Neural progenitor cell (in vitro differentiated cells): Measurements from ENCODE around the gene CALY.

Experiments
- EZH2phosphoT487 ChIP-seq: fragments of 200-600 bp; sonication (generic); IDR thresholded peaks from 2 replicates; pipeline ENCODE4 v1.6.1; 2017; ENCODE audit warnings: antibody characterized with exemption
- TF ChIP-seq, protein P1 (sequence below): fragments of 200-600 bp; sonication (generic); IDR thresholded peaks from 2 replicates; pipeline ENCODE4 v1.5.1; 2017; ENCODE audit warnings: antibody characterized with exemption, mild to moderate bottlenecking

- TF ChIP-seq, protein P1, sequence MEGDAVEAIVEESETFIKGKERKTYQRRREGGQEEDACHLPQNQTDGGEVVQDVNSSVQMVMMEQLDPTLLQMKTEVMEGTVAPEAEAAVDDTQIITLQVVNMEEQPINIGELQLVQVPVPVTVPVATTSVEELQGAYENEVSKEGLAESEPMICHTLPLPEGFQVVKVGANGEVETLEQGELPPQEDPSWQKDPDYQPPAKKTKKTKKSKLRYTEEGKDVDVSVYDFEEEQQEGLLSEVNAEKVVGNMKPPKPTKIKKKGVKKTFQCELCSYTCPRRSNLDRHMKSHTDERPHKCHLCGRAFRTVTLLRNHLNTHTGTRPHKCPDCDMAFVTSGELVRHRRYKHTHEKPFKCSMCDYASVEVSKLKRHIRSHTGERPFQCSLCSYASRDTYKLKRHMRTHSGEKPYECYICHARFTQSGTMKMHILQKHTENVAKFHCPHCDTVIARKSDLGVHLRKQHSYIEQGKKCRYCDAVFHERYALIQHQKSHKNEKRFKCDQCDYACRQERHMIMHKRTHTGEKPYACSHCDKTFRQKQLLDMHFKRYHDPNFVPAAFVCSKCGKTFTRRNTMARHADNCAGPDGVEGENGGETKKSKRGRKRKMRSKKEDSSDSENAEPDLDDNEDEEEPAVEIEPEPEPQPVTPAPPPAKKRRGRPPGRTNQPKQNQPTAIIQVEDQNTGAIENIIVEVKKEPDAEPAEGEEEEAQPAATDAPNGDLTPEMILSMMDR: no peak
- no peak for TF ChIP-seq EZH2phosphoT487
These were observed 9.7 kb upstream of the CALY start for GRCh38 chr10:133346413-133346812.
